Left lobe of liver (tissue), 2 donors: ENCODE data around the gene TANK. TPM values are rescaled to one million over a fixed set of nuclear protein-coding genes. Genes with fewer than 3 reads are reported as not detected.
"Not testable (repeated sequence)": the region's sequence is repeated elsewhere in the genome, so short reads cannot be mapped to it uniquely, and the experiment has no call there.

Experiments used
- ATAC-seq: fragments of 200-7000 bp; cut with Tn5 transposase; one replicate; pipeline ENCODE4 v1.9.1; 2020; ENCODE audit warnings: mild to moderate bottlenecking, moderate library complexity
- DNase-seq: peaks from one replicate; pipeline ENCODE4 v3.0.0-alpha.2; 2020; ENCODE audit warnings: low spot score
- total RNA-seq: library from RNA; stranded (reverse); gene quantifications from one replicate; pipeline ENCODE4 v1.2.1, GENCODE V29; 2021
- donor health status: DM: no; HTN: no; CAD: no; lungs with moderate emphysema.
- donor health status: DM: no; HTN: yes; CAD: no.

Gene TANK
- total RNA-seq, 1 donor from 2014 or later, result 28.1 TPM

GRCh38 chr2:161257123-161257952 lies 97.1 kb downstream of the TANK start:
- peak; percentile 99 for ATAC-seq
- no peak for DNase-seq

DNA sequence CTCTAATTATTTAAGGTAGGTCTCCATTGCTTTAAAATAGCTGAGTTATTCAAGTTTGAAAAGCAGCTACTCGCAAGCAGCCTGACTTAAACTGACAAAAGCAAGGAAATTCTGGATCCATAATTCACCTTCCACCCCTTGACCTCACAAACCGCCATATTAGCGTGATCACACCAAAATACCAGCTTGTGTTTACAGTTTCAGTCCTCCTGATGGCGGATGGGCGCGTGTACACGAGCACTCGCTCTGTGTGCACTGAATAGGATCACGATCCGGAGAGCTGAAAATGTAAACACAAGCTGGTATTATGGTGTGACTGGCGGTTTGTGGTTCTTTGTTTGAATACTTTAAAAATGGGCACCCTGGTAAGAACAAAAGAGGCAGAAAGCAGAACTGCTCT lies 105.6 kb downstream of the TANK start:
- no peak for DNase-seq
- no peak for ATAC-seq

DNA sequence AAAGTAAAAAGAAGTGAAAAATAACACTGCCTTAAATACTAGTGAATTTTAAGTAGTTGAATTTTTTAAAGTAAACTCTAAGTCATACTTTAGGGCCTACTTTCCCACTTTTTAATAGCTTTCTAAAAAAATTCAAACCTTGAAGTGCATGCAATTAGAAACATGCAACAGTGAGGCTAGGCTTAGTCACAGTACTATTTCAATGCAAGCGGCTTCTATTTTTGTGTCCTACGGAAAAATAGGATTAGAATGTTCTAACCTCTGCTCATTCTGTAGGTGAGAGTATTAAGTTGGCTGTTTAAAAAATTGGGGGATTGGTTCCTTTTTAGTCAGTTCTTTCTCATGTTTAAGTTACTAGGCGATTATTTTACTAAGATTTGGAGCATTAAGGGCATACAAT lies 108.9 kb downstream of the TANK start:
- ATAC-seq, result no peak
- DNase-seq, result no peak

DNA sequence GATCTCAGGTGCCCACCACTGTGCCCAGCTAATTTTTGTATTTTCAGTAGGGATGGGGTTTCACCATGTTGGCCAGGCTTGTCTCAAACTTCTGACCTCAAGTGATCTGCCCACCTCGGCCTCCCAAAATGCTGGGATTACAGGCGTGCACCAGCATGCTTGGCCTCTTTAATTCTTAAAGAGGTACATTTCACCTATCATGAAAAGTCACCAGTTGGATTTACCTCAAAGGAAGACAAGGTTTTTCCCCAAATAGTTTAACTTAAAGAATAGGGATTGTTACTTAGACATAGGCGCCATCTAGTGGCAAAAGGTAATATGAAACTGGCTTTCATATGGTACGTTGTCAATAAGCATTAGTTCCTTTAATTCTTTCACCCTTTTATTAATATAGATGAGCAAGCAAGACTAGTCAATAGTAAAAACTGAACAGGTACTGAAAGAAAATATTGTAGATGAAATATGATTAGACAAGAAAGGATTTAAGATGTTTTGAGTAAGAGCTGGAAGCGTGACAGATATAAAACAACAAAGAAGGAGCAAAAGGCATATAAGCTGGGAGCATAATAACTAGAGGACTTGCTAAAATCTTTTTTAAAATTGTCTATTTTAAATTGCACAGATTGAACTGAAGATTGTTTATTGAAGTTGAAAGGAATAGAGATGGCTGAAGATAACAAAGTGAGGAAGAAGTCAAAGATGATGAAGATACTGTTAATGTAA lies 113.0 kb downstream of the TANK start:
- ATAC-seq, result peak; percentile 83
- no peak for DNase-seq

DNA sequence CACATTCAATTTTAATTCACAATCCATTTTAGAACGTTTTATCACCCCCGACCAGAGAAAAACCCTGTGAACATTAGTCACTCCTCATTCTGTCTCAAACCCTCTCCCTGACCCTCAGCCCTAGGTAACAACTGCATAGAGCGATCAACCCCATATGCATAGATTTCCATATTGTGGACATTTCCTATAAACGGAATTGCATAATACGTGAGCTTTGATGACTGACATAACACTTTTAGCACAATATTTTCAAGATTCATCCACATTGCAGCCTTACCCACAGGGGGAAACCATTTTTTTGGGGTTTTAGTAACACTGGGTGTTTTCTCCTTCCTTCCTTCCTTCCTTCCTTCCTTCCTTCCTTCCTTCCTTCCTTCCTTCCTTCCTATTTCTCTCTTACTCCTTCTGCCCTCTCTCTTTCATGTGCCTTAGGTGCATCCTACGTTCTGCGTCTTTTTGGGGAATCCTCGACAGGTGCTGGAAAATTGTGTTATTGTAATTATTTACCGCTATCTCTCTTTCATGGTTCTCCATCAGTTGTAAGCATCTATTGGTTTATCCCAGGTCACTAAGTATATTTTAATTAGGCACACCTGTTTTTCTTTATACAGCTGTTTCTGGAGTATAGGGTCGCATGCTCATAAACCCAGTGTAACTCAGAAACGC lies 118.5 kb downstream of the TANK start:
- not testable (repeated sequence) for DNase-seq, ATAC-seq

- not testable (repeated sequence) for DNase-seq, ATAC-seq
These were observed 119.1 kb downstream of the TANK start for GRCh38 chr2:161279230-161279815.

GRCh38 chr2:161280906-161281323 lies 120.7 kb downstream of the TANK start:
- ATAC-seq, result not testable (repeated sequence)
- DNase-seq, result peak; percentile 71

DNA sequence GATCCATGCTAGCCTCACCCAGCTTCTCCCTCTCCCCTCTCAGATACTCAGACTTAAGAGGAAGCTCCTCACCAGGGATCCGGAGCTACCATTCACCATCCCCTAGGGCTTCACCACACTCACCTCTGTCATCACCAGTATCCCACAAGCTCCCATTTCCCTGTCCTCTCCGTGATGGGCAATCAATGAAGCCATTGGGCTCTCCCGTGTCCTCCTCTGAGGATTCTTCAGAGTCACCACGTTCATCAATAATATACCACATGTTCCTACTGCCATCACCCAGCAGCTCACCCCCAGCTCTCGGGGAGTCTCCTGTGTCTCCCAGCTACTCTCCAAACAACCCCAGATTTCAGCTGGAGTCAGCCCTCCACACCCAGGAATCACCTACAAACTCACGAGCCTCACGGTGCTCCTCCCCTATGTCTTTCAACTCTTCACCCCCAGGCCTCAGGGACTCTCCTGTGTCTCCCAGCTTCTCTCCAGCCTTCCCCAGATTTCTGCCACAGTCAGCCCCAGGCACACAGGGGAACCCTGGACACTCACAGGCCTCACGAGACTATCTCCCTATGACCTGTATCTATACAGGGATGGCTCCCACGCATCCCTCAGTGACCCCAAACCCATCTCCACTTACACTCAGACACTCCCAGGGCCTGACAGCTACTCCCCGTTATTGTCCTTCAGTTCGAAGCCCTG lies 121.5 kb downstream of the TANK start:
- not testable (repeated sequence) for DNase-seq, ATAC-seq

GRCh38 chr2:161282311-161282644 lies 122.0 kb downstream of the TANK start:
- ATAC-seq, DNase-seq: not testable (repeated sequence)

- ATAC-seq, result no peak
- no peak for DNase-seq
These were observed 123.7 kb downstream of the TANK start for GRCh38 chr2:161283926-161284325.

Other genes with a start within 250 kb of the TANK start
- 20.4 TPM for gene PSMD14, start 148.0 kb downstream of the TANK start, total RNA-seq